Mucosa of descending colon (tissue), 3 donors: ENCODE data around the gene SEPHS2. TPM values are rescaled to one million over a fixed set of nuclear protein-coding genes. Genes with fewer than 3 reads are reported as not detected.
A peak's percentile ranks its signal among the peaks of the same experiment; 100 is the strongest.
"Not testable (repeated sequence)": the region's sequence is repeated elsewhere in the genome, so short reads cannot be mapped to it uniquely, and the experiment has no call there.

ENCODE experiments used
- ATAC-seq: fragments of 200-7000 bp; cut with Tn5 transposase; one replicate; pipeline ENCODE4 v1.9.1; 2020; ENCODE audit warnings: mild to moderate bottlenecking, moderate library complexity
- DNase-seq, 3 donors: peaks; one replicate each; pipeline ENCODE4 v3.0.0-alpha.2; 2020
- H3K36me3 ChIP-seq: fragments of 200-600 bp; one replicate; pipeline ENCODE4 v1.8.0; 2021; ENCODE audit warnings: low read depth, mild to moderate bottlenecking
- H3K4me1 ChIP-seq: fragments of 200-600 bp; one replicate; pipeline ENCODE4 v1.8.0; 2021; ENCODE audit warnings: low read depth, mild to moderate bottlenecking
- H3K4me3 ChIP-seq: fragments of 200-600 bp; one replicate; pipeline ENCODE4 v1.8.0; 2021; ENCODE audit warnings: mild to moderate bottlenecking
- H3K9me3 ChIP-seq: fragments of 200-600 bp; one replicate; pipeline ENCODE4 v1.8.0; 2021; ENCODE audit warnings: mild to moderate bottlenecking
- intact Hi-C, 2 donors: fragments of 100-400 bp; cut with DNase I in 1 of 2; cut with micrococcal nuclease in 1 of 2; formaldehyde crosslinking; loops; one replicate each; pipeline versions ENCODE4 v1.11.0 to v1.11.1; 2022; cut with DNase I, micrococcal nuclease
- total RNA-seq, 3 donors: library from RNA; stranded (reverse); fragmentation: NEBNext Ultra II Directional in 2 of 3; extraction: Animal tissue kit (Norgen Biotek cat#: 25700) in 2 of 3; gene quantifications; one replicate each; pipeline versions ENCODE4 v1.2.1 to v1.2.4, GENCODE V29; 2021 to 2023
- TF ChIP-seq, protein P1 (sequence below): fragments of 200-600 bp; IDR thresholded peaks from one replicate; pipeline ENCODE4 v1.8.0; 2022; ENCODE audit warnings: antibody characterized with exemption, mild to moderate bottlenecking
- donor health status: DM: no; HTN: no; CAD: no; lungs with moderate emphysema.
- donor health status: DM: no; HTN: no; CAD: no.
- donor health status: DM: no; HTN: yes; CAD: no.

The SEPHS2 gene
- total RNA-seq, 3 donors from 2014 or later, result 107 to 185 (median 142) TPM

DNA sequence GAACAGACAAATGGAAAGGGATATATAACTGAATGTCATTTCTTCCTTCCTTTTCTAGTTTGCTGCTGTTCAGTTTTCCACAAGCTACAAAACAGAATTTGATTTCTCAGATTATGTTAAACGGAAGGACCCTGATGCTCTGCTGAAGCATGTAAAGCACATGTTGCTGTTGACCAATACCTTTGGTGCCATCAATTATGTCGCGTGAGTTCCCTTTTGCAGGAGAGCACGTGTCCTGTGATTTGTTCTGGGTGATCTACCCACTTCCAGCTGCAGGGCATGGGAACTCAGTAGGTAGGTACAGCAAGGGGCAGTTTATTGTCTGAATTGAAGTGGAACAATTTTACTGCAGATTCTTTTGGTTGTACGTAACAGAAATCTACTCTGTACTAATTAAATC is 35.7 kb upstream of the SEPHS2 start:
- DNase-seq, result no peak
- ATAC-seq, result no peak

DNA sequence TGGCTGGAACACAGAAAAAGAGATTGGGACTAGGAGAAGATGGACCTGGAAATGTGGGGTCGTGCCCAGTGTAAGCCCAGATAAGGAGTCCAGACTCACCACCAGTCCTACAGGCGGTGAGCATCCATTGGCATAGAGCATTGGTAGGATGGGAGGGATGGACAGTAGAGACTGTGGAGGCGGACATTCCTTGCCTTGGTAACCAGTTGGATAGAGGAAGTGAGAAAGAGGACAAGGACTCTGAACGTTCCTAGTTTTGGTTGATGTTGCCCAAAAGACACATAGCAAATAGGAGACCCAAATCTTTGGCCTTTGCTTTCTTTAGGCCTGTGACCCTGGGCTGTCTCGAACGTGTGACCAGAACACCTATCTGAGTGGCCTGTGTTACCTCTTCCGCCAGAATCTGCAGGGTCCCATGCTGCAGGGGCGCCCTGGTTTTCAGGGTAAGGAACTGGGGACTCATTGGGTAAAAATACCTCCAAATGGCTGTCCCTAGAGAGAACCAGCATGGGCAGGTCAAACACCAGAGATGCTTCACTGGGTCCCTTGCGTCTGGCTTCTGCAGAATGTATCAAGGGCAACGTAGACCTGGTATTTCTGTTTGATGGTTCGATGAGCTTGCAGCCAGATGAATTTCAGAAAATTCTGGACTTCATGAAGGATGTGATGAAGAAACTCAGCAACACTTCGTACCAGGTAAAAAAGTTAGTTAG is 33.2 kb upstream of the SEPHS2 start:
- intact Hi-C loops, result no loop called here
- no peak overlapping the region for H3K4me3 ChIP-seq
- DNase-seq (no peak), ATAC-seq (no peak)
- TF ChIP-seq, protein P1, sequence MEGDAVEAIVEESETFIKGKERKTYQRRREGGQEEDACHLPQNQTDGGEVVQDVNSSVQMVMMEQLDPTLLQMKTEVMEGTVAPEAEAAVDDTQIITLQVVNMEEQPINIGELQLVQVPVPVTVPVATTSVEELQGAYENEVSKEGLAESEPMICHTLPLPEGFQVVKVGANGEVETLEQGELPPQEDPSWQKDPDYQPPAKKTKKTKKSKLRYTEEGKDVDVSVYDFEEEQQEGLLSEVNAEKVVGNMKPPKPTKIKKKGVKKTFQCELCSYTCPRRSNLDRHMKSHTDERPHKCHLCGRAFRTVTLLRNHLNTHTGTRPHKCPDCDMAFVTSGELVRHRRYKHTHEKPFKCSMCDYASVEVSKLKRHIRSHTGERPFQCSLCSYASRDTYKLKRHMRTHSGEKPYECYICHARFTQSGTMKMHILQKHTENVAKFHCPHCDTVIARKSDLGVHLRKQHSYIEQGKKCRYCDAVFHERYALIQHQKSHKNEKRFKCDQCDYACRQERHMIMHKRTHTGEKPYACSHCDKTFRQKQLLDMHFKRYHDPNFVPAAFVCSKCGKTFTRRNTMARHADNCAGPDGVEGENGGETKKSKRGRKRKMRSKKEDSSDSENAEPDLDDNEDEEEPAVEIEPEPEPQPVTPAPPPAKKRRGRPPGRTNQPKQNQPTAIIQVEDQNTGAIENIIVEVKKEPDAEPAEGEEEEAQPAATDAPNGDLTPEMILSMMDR, result no peak
- H3K36me3 ChIP-seq, result no peaks in the 10 kb centered on the region
- H3K9me3 ChIP-seq, result no peaks in the 10 kb centered on the region
- no peaks in the 10 kb centered on the region for H3K4me1 ChIP-seq

More for the DNA sequence above, 35.7 kb upstream of the SEPHS2 start:
- H3K9me3 ChIP-seq, result no peaks in the 10 kb centered on the region
- intact Hi-C loops, result no loop called here
- H3K4me3 ChIP-seq, result no peak overlapping the region
- no peaks in the 10 kb centered on the region for H3K4me1 ChIP-seq
- no peaks in the 10 kb centered on the region for H3K36me3 ChIP-seq
- TF ChIP-seq, protein P1, result no peak

DNA sequence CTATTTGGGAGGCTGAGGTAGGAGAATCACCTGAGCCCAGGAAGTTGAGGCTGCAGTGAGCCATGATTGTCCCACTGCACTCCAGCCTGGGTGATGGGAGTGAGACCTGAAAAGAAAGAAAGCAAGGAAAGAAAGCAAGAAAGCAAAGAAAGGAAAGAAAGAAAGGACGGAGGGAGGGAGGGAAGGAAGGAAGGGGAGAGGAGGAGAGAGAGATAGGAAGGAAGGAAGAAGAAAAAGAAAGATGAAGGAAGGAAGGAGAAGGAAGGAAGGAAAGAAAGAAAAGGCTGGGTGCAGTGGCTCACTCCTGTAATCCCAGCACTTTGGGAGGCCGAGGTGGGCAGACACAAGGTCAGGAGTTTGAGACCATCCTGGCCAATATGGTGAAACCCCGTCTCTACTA is 32.1 kb upstream of the SEPHS2 start:
- H3K9me3 ChIP-seq, DNase-seq, H3K4me3 ChIP-seq, H3K4me1 ChIP-seq, ATAC-seq, intact Hi-C loops, H3K36me3 ChIP-seq: not testable (repeated sequence)

DNA sequence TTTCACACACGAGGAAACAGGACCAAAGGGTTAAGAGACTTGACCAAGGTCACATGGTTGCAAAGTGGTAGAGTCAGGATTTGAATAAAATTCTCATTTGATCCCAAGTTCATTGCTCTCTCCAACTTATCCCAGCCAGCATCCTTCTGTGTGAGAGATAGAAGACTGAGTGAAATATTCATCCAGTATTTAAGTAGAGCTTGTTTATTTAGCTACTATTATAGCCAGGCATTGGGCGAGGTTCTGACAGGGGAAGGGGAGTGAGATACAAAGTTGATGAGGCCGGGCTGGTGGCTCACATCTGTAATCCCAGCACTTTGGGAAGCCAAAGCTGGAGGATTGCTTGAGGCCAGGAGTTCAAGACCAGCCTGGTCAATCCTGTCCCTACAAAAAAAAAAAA is 31.3 kb upstream of the SEPHS2 start:
- intact Hi-C loops, result no loop called here
- Histone ChIP-seq H3K4me1 (no peaks in the 10 kb centered on the region), H3K9me3 (no peaks in the 10 kb centered on the region), H3K4me3 (no peak overlapping the region), H3K36me3 (no peaks in the 10 kb centered on the region)
- DNase-seq (no peak), ATAC-seq (no peak)
- TF ChIP-seq, protein P1, result no peak

DNA sequence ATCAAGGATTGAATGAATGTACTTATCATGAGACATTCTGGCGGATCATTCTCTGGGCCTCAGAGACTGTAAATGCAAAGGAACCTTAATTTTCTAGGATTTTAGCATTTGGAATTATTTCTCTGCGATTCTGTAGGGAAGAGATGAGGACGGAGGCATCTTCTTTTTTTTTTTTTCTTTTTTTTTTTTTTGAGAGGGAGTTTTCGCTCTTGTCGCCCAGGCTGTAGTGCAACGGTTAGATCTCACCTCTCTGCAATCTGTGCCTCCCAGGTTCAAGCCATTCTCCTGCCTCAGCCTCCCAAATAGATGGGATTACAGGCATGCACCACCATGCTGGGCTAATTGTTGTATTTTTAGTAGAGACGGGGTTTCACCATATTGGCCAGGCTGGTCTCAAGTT is 29.0 kb upstream of the SEPHS2 start:
- no peak for ATAC-seq
- intact Hi-C loops, result no loop called here
- H3K4me1 ChIP-seq, result no peaks in the 10 kb centered on the region
- H3K9me3 ChIP-seq, result no peaks in the 10 kb centered on the region
- no peak overlapping the region for H3K4me3 ChIP-seq
- TF ChIP-seq, protein P1, result no peak
- no peaks in the 10 kb centered on the region for H3K36me3 ChIP-seq
- DNase-seq, result no peak

DNA sequence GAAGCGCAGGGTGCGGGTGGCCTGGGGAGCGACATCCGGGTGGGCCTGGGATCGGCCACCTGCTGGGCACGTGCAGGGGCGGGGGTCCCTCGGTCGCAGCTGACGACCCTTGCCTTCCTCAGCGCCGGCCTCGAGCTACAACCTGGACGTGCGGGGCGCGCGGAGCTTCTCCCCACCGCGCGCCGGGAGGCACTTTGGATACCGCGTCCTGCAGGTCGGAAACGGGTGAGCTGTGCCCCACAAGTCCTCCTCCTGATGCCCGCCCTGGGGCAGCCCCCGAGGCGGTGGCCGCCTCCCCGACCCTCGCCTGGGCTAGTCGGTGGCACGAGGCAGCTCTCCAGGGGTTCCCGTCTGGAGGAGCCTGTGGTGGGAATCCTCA is 28.4 kb upstream of the SEPHS2 start:
- H3K9me3 ChIP-seq, result no peaks in the 10 kb centered on the region
- TF ChIP-seq, protein P1, result no peak
- ATAC-seq (no peak), DNase-seq (peak in 1 of 3 donors; percentile 54)
- H3K4me3 ChIP-seq, result no peak overlapping the region
- intact Hi-C loops, result no loop called here
- H3K36me3 ChIP-seq, result no peaks in the 10 kb centered on the region
- no peaks in the 10 kb centered on the region for H3K4me1 ChIP-seq
